Measurements from ENCODE around the gene SRCIN1. TPM values are rescaled to one million over a fixed set of nuclear protein-coding genes. Genes with fewer than 3 reads are reported as not detected.
A peak's percentile ranks its signal among the peaks of the same experiment; 100 is the strongest.

The SRCIN1 gene
- total RNA-seq, 1 experiment from 2014 or later = 0.02 TPM

- Histone ChIP-seq H3K27ac (no peak overlapping the region), H3K36me3 (no peaks in the 10 kb centered on the region), H3K27me3 (peaks cover 36% of the 10 kb centered on the region), H3K4me1 (0 out of 2 replicates have a peak, but pooled peaks cover 6% of the 10 kb centered on the region), H3K9me3 (replicated peaks) (no peaks in the 10 kb centered on the region), H3K4me3 (peak overlapping the region; percentile 24; the same call in 1 of the 2 replicates)
- peak; percentile 62 to 65 for DNase-seq
These were observed 32.9 kb downstream of the SRCIN1 start for GRCh38 chr17:38572669-38573365.

GRCh38 chr17:38571833-38572668 lies 33.7 kb downstream of the SRCIN1 start:
- no peaks in the 10 kb centered on the region for H3K9me3 ChIP-seq (replicated peaks)
- H3K36me3 ChIP-seq = no peaks in the 10 kb centered on the region
- no peak overlapping the region for H3K27ac ChIP-seq
- 0 out of 2 replicates have a peak, but pooled peaks cover 6% of the 10 kb centered on the region for H3K4me1 ChIP-seq
- peaks cover 34% of the 10 kb centered on the region for H3K27me3 ChIP-seq
- H3K4me3 ChIP-seq = peak overlapping the region; percentile 24; the same call in 1 of the 2 replicates
- DNase-seq = no peak

DNA sequence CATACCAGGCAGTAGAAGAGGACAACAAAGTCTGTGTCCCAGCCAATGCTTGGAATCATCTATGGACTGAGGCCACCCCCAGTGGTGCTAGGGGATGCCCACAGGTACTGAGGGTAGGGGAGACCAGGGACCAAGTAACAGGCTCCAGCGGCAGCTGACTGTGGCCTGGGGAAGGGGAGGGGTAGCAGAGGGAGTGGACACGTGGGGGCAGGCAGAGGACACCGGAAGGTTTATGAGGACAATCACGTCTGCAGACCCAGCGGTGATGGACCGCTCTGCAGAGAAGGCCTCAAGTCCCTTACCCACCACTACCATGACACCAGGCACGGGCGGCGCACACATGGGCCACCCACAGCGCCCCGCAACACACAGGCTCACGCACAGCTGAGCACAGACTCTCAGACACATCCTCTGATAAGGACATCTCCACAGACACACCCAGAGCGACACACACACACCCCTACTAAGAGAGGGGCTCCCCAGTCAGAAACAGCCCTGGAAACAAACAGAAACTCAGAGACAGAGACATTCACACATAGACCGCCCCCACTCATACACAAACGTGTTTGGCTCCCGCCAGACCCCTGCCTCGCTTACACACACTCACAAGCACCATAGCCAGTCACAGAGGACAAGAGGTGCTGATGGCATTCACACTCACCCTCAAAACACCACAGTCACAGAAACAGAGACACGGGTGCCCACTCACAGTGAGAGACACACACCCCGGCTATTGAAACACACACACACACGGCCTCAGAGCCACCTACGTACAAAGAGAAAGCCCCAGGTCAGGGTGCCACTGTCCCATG lies 35.8 kb downstream of the SRCIN1 start:
- Histone ChIP-seq H3K4me1 (0 out of 2 replicates have a peak, but pooled peaks cover 6% of the 10 kb centered on the region), H3K27ac (no peak overlapping the region), H3K4me3 (no peak overlapping the region), H3K27me3 (peaks cover 37% of the 10 kb centered on the region), H3K9me3 (replicated peaks) (no peaks in the 10 kb centered on the region), H3K36me3 (no peaks in the 10 kb centered on the region)
- no peak for DNase-seq

DNA sequence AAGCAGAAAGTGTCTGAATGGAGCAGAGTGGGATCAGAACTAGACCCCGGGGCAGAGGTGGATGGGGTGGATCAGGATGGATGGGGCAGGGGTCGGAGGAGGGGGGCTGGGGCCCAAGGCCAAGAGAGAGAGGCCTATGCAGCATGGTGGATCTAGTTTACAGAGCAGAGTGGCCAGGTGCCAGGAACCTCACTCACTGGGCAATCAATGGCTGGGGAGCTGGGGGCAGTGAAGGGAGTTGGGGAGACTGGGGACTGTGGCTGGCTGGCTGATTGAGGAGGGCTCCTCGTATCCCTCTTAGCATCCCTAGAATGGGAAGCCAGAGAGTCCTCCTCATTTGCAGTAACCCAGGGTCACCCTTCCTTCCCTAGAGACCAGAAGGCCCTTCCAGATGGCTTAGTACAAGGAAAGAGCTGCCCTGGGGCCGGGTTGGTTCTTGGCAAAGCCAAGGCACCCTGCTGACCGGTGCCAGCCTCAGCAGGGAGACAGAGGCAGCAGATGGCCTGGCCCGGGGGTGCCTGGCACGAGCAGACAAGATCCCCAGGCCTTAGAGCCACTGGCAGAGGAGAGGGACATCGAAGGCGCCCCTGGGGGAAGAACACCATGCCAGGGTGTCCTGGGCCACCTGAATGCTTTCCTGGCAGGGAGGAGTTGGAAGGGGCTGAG lies 36.8 kb downstream of the SRCIN1 start:
- no peak for DNase-seq
- Histone ChIP-seq H3K4me3 (no peak overlapping the region), H3K27ac (no peak overlapping the region), H3K36me3 (no peaks in the 10 kb centered on the region), H3K27me3 (peaks cover 39% of the 10 kb centered on the region), H3K4me1 (0 out of 2 replicates have a peak, but pooled peaks cover 6% of the 10 kb centered on the region), H3K9me3 (replicated peaks) (no peaks in the 10 kb centered on the region)

DNA sequence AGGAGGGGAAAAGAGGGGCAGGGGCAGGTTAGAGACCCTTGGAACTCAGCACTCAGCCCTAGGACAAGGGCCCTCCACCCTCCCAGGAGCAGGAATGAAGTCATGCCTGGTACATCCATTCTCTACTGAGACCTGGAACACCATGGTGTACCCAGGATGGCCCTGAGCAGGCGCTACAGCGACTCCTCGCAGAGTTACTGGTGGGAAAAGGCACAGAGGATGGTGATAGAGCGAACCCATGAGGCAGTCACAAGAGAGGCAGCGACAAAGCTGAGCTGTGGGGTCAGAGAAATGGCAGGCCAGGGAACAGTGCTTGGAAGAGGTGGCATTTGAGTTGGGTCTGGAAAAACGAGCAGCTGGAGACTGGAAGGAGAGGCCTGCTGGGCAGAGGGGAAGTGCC lies 37.5 kb downstream of the SRCIN1 start:
- Histone ChIP-seq H3K27me3 (peaks cover 32% of the 10 kb centered on the region), H3K4me3 (no peak overlapping the region), H3K27ac (no peak overlapping the region), H3K9me3 (replicated peaks) (no peaks in the 10 kb centered on the region), H3K4me1 (0 out of 2 replicates have a peak, but pooled peaks cover 6% of the 10 kb centered on the region), H3K36me3 (no peaks in the 10 kb centered on the region)
- no peak for DNase-seq

DNA sequence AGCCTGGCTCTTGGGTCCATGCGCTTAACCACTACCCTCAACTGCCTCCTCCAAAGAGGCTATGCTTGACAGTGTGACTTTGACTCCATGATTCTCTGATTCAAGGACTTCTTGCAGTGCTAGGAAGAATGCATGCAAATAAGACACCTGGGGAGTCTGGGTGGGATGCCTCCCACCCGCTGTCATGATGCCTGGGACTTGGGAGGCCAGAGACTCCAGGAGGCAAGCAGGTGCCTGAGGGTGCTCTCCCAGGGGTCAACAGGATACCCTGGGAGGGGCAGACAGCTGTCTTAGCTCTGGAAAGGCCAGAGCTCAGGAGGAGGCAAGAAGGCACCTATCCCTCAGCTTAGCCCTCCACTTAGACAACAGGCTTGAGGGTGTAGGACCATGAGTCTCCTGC lies 38.4 kb downstream of the SRCIN1 start:
- no peak overlapping the region for H3K4me3 ChIP-seq
- H3K27me3 ChIP-seq = peaks cover 28% of the 10 kb centered on the region
- 0 out of 2 replicates have a peak, but pooled peaks cover 3% of the 10 kb centered on the region for H3K4me1 ChIP-seq
- no peak for DNase-seq
- no peak overlapping the region for H3K27ac ChIP-seq
- H3K36me3 ChIP-seq = no peaks in the 10 kb centered on the region
- no peaks in the 10 kb centered on the region for H3K9me3 ChIP-seq (replicated peaks)

- no peak for DNase-seq
- Histone ChIP-seq H3K36me3 (no peaks in the 10 kb centered on the region), H3K27ac (no peak overlapping the region), H3K9me3 (replicated peaks) (no peaks in the 10 kb centered on the region), H3K27me3 (peaks cover 24% of the 10 kb centered on the region), H3K4me3 (no peak overlapping the region), H3K4me1 (no peaks in the 10 kb centered on the region)
These were observed 39.1 kb downstream of the SRCIN1 start for GRCh38 chr17:38566666-38567031.

- Histone ChIP-seq H3K27me3 (peaks cover 18% of the 10 kb centered on the region), H3K36me3 (no peaks in the 10 kb centered on the region)
- no peak for DNase-seq
These were observed 39.7 kb downstream of the SRCIN1 start for GRCh38 chr17:38565853-38566665.

GRCh38 chr17:38564869-38565268 lies 40.9 kb downstream of the SRCIN1 start:
- Histone ChIP-seq H3K36me3 (no peaks in the 10 kb centered on the region), H3K27me3 (peaks cover 14% of the 10 kb centered on the region; the same call in 1 of the 2 replicates)
- DNase-seq = no peak

More at GRCh38 chr17:38565853-38566665, 39.7 kb downstream of the SRCIN1 start:
- Histone ChIP-seq H3K27ac (no peak overlapping the region), H3K4me1 (no peaks in the 10 kb centered on the region), H3K4me3 (no peak overlapping the region), H3K9me3 (replicated peaks) (no peaks in the 10 kb centered on the region)

GRCh38 chr17:38564254-38564837 lies 41.4 kb downstream of the SRCIN1 start:
- H3K27ac ChIP-seq = no peak overlapping the region
- H3K27me3 ChIP-seq = peaks cover 14% of the 10 kb centered on the region; the same call in 1 of the 2 replicates
- no peaks in the 10 kb centered on the region for H3K9me3 ChIP-seq (replicated peaks)
- no peaks in the 10 kb centered on the region for H3K36me3 ChIP-seq
- no peak for DNase-seq
- H3K4me1 ChIP-seq = no peaks in the 10 kb centered on the region
- no peak overlapping the region for H3K4me3 ChIP-seq

More at GRCh38 chr17:38564869-38565268, 40.9 kb downstream of the SRCIN1 start:
- no peaks in the 10 kb centered on the region for H3K4me1 ChIP-seq
- no peak overlapping the region for H3K4me3 ChIP-seq
- no peak overlapping the region for H3K27ac ChIP-seq
- no peaks in the 10 kb centered on the region for H3K9me3 ChIP-seq (replicated peaks)

DNA sequence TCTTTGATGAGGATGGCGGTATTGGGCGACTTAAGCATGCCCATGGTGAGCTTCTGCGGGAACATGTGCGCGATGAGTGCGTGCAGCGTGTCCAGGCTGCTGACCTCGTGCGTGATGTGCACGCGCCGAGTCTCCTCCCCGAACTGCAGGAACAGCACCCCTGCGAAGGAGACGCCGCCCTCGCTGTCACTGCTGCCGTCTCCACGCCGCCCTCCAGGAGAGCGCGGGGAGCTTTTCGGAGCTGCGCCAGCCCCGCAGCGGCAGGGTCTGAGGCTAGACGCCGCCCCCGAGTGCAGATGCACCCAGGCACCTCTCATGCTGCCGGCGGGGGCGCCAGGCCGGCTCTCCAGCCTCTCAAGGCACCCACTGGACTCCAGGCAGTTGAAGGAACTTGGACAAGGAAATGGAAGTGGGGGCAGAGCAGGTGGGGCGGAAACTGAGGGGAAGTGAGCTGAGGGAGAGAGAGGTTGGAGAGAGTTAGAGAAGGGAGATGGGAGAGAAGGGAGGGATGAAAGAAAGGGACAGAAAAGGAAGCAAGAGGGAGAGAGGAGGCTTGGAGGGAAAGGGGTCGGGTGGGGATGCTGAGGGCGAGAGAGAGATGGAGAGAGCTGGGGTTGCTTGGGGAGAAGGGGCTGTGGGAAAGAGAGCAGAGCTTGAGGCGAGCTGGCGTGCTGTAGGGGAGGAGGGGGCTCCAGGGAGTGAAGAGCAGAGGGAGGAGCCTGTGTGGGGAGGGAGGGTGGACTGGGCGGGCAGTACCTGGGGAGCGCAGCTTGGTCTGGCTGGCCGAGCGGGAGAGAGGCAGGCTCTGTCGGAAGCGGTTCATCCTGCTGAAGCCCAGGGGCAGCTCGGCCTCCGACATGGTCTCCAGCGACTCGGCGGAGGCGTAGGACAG lies 42.1 kb downstream of the SRCIN1 start:
- Histone ChIP-seq H3K36me3 (no peaks in the 10 kb centered on the region), H3K27me3 (peaks cover 10% of the 10 kb centered on the region; the same call in 1 of the 2 replicates), H3K27ac (no peak overlapping the region), H3K4me1 (no peaks in the 10 kb centered on the region), H3K9me3 (replicated peaks) (no peaks in the 10 kb centered on the region), H3K4me3 (no peak overlapping the region)
- no peak for DNase-seq

DNA sequence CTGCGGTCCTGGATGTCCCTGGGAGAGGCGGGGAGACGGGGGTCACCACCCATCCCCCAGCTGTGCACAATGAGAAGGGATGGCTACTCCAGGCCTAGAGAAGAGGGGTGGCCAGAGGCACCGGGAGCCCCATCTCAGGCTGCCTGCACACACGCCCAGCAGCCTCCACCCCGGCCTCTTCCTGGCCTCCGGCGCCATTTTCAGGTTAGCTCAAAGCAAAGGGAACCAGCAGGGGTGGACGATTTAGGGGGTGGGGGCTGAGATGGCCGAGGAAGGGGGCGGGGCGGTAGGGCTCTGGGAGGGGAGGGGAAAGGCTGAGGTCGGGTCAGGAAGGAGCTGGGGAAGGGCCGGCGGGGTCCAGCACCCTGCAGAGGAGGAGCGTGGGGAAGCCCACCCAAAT lies 42.8 kb downstream of the SRCIN1 start:
- Histone ChIP-seq H3K36me3 (no peaks in the 10 kb centered on the region), H3K9me3 (replicated peaks) (no peaks in the 10 kb centered on the region), H3K27ac (no peak overlapping the region), H3K4me1 (no peaks in the 10 kb centered on the region), H3K27me3 (peaks cover 5% of the 10 kb centered on the region; the same call in 1 of the 2 replicates), H3K4me3 (no peak overlapping the region)
- DNase-seq = no peak

Measured in SJCRH30 (cell line).